CMK (cell line): ENCODE measurements around the gene NYNRIN.
"Not testable (repeated sequence)": the region's sequence is repeated elsewhere in the genome, so short reads cannot be mapped to it uniquely, and the experiment has no call there.

Source experiments
- DNase-seq: peaks from one replicate; pipeline ENCODE4 v3.0.0-alpha.2; 2010; ENCODE audit warnings: low read depth

NYNRIN gene

DNA sequence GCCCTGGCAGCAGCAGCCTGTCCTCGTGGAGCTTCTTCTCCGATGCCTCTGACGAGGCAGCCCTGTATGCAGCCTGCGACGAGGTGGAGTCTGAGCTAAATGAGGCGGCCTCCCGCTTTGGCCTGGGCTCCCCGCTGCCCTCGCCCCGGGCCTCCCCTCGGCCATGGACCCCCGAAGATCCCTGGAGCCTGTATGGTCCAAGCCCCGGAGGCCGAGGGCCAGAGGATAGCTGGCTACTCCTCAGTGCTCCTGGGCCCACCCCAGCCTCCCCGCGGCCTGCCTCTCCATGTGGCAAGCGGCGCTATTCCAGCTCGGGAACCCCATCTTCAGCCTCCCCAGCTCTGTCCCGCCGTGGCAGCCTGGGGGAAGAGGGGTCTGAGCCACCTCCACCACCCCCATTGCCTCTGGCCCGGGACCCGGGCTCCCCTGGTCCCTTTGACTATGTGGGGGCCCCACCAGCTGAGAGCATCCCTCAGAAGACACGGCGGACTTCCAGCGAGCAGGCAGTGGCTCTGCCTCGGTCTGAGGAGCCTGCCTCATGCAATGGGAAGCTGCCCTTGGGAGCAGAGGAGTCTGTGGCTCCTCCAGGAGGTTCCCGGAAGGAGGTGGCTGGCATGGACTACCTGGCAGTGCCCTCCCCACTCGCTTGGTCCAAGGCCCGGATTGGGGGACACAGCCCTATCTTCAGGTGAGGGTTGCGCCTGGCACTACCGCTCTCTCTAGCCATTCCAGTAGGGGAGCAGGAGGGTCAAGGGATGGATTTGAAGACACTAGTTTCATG, 28.7 kb upstream of the NYNRIN start:
- DNase-seq = no peak

DNA sequence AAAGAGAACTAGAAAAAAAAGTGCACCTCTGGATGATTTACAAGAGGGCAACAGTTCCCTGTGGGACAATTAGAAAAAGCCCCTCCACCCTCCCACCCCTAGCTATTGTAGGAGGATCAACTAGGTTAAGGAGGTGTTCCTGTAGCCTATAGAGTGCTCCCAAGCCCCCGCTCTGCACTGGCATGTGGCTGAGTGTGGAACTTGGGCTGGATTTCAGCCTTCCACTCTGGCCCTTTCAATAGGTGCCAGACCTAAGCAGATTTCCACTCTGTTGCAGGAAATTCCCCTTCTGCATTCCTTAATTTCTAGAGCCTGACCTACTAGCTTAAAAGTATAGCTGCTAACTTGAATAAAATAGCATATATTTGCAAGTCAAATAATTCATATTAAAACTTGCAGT, 28.1 kb upstream of the NYNRIN start:
- no peak for DNase-seq

DNA sequence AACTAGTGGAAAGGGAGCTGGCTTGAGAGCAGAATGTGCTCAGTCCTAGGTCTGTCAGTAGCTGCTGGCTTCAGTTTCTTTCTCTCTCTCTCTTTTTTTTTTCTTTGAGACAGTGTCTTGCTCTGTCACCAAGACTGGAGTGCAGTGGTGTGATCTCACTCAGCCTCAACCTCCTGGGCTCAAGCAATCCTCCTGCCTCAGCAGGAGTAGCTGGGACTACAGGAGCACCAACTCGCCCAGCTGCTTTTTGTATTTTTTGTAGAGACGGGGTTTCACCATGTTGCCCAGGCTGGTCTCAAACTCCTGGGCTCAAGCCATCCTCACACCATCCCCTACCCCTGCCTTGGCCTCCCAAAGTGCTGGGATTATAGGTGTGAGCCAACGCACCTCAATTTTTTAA, 27.2 kb upstream of the NYNRIN start:
- not testable (repeated sequence) for DNase-seq

DNA sequence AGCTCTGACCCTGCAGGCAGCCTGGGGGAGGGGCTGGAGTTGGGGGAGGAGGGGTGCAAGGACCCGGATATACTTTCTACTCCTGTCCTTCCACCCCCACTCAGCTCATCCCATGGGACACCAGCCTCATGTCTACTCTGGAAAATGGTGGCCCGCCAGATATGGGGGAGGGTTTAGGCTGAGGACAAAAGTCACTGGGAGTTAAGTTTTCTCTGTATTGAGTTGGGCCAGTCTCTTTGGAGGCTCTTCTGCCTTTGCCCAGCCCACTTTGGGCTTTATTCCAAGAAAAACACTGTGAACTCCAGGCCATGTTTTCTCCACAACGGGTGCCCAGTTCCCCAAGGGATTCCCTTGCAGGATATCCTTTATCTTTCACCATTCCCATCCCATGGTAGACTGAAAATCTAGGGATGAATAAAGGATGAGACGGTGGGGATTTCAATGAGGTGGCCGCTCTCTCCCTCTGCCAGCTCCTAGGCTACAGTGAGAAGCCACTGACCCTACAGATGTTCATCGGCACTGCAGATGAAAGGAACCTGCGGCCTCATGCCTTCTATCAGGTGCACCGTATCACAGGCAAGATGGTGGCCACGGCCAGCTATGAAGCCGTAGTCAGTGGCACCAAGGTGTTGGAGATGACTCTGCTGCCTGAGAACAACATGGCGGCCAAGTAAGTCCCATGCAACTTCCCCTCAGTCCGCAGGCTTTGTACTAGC, 25.9 kb upstream of the NYNRIN start:
- DNase-seq = no peak

DNA sequence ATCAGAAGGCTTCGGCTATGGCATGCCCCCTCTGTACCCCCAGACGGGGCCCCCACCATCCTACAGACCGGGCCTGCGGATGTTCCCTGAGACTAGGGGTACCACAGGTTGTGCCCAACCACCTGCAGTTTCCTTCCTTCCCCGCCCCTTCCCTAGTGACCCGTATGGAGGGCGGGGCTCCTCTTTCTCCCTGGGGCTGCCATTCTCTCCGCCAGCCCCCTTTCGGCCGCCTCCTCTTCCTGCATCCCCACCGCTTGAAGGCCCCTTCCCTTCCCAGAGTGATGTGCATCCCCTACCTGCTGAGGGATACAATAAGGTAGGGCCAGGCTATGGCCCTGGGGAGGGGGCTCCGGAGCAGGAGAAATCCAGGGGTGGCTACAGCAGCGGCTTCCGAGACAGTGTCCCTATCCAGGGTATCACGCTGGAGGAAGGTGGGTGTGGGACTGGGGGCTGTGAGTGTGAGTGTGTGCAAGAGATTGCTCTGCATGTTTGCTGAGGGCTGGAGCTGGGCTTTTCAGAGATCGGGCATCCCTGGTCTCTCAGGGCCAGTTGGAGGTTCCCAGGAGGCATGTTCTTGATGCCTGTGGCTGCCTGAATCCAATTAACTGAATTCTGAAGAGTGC, 22.2 kb upstream of the NYNRIN start:
- DNase-seq = no peak

DNA sequence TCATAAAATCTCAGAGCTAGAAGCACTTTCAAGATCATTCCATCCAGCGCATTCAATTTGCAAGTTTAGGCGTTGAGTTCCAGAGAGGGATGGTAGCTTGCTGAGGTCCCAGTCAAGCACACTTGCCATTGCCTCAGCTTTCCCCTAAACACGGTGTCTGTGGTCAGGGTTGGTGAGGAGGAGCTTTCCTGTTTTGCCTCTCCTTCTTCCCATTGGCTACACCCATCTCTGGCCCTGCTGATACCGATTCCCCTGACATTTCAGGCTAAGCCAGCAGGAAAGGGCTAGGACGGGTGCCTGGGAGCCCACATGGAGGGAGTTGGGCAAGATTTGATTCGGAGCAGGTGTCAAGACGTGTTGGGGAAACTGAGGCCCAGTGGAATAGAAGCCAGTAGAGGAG, 21.7 kb upstream of the NYNRIN start:
- no peak for DNase-seq

DNA sequence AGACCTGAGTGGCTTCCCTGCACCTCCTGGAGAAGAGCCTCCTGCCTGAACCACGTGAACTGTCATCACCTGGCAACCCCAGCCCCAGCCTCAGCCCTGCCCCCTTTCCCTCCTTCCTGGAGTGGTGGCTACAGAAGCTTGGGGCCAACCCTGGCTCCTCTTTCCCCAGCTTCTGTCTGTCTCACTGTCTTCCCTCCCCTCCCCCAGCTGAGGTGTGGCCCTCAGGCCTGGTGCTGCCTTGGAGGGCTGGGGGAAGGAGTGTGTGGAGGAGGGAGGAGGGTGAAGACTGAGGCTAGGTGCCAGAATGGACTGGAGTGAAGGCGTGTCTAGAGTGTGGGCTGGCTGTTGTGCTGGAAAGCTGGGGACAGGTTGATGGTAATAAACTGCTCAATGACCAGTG, 21.1 kb upstream of the NYNRIN start:
- no peak for DNase-seq

DNA sequence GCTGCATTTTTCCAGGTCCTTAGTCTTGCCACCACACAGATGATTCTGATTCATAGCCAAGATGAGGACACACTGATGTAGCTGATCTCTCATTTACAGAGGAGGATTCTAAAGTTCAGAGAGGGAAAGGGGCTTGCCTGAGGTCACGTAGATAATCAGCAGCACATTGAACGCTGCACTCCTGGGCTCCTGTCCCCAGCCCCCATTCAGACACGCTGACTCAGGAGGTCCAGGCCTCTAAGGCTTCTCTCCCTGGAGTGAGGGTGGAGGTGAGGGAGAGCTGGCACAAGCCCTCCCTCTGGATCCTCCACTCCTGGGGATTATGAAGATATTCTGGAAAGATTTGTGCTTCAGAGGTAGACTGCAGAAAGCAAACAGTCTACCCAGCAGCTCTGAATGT, 20.5 kb upstream of the NYNRIN start:
- DNase-seq = no peak

DNA sequence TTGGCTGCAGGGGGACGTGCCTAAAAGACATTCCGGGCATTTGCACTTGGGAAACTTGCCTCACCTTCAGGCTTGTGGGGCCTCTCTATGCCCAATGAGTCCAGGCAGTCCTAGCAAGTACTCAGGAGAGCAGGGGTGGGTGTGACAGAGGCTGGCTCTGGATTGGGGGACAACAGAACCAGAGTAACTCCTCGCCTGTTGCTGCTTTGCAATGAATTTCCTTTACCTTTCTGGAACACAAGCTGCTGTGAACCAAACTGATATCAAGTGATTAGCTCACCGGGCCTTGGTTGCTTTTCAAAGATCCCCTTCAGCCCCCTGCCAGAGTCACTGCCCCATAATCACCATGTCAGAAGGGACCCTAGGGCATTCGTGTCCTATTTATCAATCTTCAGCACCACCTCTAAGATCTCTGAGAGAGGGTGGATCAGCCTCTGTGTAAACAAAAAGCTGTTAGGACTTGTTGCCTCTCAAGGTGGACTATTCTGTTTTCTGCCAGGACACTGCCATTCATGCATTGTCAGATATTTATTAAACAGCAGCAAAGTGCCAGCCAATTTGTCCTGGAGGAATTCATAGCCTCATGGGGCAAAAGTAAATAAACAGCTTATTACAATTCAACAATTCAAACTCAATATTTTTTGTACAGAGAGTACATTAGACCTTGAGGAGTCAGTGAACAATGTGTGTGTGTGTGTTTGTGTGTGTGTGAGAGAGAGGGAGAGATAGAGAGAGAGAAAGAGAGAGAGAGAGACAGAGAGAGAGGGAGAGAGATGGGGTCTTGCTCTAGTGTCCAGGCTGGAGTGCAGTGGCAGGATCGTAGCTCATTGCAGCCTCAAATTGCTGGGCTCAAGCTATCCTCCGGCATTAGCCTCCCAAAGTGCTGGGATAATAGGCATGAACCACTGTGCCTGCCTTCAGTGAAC, 19.6 kb upstream of the NYNRIN start:
- DNase-seq = no peak

DNA sequence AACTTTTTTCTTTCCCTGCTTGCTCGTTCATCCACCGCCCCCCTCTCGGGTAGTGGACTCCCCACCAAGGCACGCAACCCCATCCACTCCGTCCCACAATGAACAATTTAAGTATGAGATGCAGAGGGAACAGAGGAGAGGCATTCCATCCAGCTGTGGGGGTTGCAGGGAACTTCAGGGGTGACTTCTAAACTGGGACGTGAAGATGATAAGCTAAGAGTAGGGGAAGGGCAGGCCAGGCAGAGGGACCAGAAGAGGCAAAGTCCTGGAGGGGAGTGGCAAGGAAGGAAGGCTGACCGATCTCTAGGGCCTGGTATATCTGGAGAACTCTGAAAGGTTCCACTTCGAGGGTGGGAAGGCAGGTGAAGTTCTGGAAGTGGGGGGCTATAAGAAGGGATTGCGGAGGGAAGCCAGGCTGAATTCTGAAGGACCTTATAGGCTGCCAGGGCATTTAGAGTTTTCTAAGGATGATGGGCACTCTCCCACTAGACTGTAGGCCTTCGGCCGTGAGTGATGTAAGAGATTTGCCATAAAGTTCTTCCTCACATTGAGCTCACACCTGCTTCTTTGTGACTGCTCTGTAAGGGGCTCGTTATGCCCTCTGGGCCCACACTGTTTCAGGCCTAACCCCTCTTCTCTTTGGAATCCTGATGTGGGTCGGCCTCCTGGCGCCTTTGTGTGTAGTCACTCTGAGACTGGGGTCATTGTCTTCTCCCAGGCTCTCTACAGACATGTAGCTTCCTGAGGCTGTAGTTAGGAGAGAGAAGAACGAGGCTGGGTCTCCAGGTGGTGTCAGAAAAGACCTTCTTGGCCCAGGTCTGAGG, 18.7 kb upstream of the NYNRIN start:
- DNase-seq = no peak

DNA sequence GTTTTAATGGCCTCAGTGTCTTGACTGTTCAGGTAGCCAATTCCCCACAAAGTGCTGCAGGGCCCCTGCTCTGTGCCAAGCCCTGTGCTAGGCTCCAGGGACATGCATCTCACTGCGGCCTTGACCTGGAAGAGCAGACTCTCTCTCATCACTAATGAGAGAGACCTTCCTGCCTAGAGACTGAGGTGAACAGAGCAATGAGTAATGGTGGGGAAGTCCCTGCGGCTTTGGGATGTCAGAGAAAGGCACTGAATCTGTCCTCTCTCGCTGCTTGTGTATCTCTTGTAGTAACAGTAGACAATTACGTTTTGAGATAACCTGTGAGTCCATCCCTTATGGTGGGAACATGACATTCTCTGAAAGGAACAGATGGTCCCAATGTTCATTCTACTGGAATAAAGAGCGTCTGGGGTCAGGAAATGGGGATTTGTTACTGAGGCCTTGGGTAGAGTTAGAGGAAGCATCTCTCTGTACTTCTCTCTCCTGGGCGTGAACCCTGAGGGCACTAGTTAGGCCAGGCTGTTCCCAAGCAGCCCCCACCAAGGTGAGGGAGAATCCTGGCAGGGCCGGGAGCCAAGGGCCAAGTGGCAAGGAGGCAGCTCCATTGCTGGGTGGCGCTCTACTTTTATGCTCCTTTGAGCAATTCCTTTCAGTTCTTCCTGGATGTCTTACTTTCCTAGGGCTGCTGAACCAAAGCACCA, 17.3 kb upstream of the NYNRIN start:
- DNase-seq = no peak

DNA sequence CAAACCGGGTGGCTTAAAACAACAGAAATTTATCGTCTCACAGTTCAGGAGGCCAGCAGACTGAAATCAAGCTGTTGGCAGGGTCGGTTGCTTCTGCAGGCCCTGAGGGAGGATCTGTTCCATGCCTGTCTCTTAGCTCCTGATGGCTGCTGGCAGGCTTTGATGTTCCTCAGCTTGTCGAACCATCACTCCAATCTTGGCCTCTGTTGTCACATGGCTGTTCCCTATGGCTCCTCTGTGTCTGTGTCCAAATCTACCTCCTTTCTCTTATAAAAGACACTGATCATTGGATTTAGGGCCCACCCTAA, 16.8 kb upstream of the NYNRIN start:
- no peak for DNase-seq

DNA sequence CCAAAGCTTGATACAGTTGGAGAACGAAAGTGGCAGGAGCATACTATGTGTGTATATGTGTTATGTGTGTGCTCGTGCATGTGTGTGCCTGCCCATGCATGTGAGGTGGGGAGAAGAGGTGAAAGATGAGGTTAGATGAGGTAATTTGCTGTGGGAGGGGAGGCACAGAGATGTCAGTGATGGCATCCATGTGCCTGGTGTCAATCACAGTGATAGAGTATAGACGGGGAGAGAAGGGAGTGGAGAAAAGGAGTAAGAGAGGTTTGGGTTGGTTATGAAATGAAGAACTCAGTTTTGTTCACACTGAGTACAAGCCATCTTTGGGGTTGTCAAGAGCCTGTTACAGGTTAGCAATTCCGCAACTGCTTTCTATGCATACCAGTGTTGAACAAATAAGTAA, 14.6 kb upstream of the NYNRIN start:
- DNase-seq = no peak

DNA sequence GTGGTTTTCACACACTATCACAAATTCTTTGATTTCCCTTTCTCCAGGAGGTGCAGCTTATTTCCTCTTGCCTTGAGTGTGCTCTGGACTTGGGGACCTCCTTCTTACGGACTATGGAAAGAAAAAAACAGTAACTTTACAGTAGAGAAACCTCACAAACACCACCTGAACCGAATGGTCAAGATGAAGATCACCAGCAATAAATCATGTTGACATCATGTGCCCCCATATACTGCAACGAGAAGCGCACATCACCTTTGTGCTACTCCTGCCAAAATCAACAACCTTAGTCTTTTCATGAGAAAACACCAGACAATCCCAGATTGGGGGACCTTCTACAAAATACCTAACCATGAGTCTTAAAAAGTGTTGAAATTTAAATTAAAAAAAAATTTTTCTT, 13.3 kb upstream of the NYNRIN start:
- DNase-seq = no peak

DNA sequence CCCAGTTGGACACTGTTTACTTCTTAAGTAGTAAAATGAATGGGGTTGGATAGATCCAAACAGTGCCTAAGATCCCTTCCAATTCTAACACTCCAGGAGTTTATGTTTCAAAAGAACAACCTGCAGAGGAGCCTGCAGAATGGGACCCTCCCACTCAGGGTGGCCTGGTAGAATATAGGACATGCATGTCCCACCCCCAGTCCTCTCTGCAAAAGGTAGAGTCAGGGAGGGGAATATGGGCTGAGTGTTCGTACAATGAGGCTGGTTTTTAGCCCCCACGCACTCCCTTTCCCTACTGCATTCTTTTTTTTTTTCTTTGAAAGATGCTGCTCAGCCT, 11.8 kb upstream of the NYNRIN start:
- DNase-seq = no peak

DNA sequence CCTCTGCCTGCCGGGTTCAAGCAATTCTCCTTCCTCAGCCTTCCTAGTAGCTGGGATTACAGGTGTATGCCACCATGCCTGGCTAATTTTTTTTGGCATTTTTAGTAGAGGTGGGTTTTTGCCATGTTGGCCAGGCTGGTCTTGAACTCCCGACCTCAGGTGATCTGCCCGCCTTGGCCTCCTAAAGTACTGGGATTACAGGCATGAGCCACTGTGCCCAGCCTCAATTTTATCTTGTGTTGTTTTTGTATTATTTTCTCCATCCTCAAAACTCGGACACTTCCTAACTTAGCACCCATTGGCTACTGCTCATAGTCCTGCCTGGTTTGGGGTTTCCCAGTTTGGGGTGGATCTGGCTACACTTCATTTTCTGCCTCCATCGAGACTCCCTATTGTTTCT, 11.2 kb upstream of the NYNRIN start:
- DNase-seq = not testable (repeated sequence)

DNA sequence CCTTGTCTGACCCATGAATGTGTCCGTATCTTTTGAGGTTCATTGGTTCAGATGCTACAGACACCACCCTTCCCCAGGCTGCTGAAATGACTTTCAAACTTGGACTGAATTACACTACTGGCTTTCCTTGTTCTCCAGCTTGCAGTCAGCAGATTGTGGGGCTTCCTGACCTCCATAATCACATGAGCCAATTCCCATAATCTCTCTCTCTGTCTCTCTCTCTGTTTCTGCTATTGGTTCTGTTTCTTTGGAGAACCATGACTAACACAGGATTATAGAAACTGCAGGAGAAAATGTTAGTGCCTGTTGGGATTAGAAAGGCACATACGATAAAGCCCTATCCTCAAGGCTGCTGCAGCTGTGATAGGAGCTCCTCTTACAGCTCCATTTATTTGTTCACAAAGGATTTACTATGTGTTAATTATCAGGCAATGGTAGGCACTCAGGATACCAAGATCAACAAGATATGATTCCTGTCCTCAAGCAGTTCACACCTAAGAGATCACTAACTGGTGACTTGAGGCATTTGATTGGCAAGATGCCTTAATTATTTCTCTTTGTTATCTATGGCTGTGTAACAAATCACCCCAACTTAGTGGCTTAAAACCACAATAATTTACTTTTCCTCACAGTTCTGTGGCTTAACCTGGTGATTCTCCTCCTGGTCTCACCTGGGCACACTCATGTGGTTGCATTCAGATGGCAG, 10.2 kb upstream of the NYNRIN start:
- no peak for DNase-seq

DNA sequence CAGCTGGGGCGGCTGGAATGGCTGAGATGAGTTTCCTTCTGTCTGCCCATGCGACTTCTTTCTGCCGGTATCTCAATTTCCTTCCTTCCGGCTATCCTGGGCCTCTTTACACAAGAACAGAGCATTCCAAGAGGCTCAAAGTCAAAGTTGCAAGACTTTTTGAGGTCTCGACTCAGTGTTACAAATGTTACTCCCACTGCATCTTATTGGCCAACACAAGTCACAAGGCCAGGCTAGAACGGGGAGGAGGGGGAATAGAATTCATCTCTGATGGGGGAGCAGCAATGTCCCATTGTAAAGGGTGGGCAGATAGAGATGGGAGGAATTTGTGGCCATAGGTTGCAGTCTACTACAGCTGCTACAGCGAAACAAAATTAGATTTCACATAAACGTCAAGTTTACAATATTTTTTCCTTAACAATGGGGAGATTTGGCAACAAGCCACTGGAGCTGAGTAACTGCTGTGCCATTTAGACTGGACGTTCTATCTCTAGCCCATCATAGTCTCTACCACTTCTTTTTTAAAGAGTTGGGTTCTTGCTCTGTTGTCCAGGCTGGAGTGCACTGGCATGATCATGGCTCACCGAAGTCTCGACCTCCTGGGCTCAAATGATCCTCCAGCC, 9.5 kb upstream of the NYNRIN start:
- DNase-seq = no peak

DNA sequence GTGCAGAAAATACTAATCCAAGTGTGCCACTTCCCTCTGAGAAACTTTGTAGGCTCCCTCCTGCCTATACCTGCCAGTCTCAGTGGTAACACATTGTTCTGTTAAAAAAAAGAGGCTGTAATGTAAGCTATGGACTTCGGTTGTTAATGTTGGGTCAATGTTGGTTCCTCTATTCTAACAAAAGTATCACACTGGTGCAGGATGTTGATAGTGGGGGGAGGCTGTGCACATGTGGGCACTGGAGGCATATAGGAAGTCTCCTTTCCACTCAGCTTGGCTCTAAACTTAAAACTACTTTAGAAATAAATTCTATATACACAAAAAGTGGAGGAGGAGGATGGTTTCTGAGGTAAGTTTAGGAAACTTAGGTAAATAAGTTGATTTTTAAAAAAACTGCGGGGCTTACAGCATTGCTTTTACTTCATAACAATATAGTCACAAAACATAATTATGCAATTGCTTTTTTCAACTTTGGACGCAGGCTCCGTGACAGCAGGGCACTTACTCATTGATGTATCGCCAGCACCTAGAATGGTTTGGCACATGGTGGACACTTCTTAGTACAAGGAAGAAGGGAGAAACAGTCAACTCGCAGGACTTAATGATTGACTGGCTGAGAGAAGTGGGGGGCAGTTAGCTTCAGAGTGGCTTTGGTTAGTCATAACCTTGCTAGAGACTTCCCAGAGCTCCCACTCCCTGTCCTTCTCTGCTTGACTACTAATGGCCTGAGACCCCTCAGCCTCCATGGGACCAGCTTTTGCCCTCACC, 7.9 kb upstream of the NYNRIN start:
- no peak for DNase-seq
